IPS-NIHi11 (cell line): ENCODE data around the gene C19orf33.
"Not testable (repeated sequence)": the region's sequence is repeated elsewhere in the genome, so short reads cannot be mapped to it uniquely, and the experiment has no call there.

Source experiments
- DNase-seq: peaks from one replicate; pipeline ENCODE4 v3.0.0; 2012; ENCODE audit warnings: mixed read lengths, low spot score

C19orf33 gene

DNA sequence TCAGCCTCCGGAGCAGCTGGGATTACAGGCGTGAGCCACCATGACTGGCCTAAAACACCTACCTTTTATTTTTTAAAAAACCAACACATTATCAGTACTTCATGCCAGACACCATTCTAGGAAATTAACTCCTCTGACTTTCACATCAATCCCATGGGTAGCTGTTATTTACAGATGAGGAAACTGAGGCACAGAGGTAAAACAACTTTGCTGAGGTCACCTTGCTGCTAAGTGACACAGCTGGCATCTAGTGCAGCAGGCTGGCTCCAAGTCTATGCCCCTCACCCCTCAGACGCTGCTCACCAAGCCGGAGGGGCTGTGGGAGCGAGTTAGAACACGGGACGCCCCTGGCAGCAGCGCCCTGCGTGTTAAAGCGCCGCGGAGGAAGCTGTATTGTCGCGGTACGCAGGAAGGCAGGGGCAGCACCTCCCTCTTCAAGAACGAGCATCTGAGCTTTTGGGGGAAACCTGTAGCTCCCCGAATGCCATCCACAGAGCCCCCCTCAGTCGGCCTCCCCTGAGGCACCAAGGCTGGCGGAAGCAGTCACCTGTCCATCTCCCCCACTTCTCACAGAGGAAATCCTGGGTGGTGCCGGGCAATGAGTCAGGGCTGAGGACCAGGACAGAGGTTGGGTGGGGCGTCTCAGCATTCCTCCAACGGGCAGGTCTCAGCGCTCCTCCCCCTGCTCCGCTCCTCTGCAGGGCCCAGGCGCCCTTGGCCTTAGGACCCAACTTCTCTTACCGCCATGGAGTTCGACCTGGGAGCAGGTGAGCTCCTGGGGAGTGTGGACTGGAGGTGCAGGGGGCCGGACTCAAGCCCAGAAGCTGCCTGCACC lies at the start of gene C19orf33:
Gene C19orf33, plus strand, starts transcription at position 735 of the 835 bp plus-strand sequence. Its CDS starts 11 bp downstream, at position 746.
- peak; percentile 67 for DNase-seq

DNA sequence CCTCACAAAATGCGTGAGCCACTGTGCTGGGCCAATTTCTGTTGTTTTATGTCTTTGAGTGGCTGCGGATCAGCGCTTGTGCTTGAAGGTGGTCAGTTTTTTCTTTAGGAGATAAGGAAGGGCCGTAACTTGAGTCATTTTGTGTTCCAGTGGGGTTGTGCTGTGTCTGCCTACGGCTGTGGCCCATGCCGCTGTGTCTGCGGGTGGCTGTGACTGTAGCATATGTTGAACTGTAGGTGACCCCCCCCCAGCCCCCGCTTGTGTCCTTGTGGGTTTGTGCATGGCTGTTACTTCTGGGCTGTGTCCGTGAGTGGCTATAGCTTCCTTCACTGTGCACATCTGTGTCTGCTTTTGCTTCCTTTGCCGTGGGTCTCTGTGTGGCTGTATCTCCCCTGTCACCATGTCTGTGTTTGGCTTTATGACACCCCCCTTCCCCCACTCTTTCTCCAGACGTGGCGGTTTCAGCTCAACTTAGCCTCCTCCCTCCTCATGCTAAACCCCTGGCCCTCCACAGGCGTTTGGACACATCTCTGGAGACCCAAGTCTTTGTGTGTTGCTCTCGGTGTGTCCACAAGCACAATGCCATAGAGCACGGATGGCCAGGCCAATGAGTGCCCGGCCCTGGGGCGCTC lies 48.6 kb upstream of the C19orf33 start:
- DNase-seq, result no peak

DNA sequence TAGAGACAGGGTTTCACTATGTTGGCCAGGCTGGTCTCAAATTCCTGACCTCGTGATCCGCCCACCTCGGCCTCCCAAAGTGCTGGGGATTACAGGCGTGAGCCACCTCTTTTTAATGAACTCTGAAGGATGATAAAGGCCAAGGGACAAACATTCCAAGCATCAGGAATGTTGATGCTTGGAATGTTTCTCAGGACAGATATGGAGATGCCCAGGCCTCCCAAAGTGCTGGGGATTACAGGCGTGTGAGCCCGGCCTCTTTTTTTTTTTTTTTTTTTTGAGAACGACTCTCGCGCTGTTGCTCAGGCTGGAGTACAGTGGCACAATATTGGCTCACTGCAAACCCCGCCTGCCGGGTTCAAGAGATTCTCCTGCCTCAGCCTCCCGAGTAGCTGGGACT lies 42.1 kb upstream of the C19orf33 start:
- DNase-seq, result not testable (repeated sequence)

- no peak for DNase-seq
Measured at GRCh38 chr19:38262585-38263268, 41.3 kb upstream of the C19orf33 start.

GRCh38 chr19:38263689-38264485 lies 40.2 kb upstream of the C19orf33 start:
- peak; percentile 97 for DNase-seq

GRCh38 chr19:38264486-38265212 lies 39.4 kb upstream of the C19orf33 start, which contains the start of gene SPINT2:
Gene SPINT2 (plus strand): TSS chr19:38264573. CDS start chr19:38264893, 320 bp downstream.
- peak; percentile 89 for DNase-seq

GRCh38 chr19:38265213-38265861 lies 38.7 kb upstream of the C19orf33 start:
- no peak for DNase-seq

- DNase-seq, result no peak
Measured at GRCh38 chr19:38265921-38266429, 38.1 kb upstream of the C19orf33 start.

DNA sequence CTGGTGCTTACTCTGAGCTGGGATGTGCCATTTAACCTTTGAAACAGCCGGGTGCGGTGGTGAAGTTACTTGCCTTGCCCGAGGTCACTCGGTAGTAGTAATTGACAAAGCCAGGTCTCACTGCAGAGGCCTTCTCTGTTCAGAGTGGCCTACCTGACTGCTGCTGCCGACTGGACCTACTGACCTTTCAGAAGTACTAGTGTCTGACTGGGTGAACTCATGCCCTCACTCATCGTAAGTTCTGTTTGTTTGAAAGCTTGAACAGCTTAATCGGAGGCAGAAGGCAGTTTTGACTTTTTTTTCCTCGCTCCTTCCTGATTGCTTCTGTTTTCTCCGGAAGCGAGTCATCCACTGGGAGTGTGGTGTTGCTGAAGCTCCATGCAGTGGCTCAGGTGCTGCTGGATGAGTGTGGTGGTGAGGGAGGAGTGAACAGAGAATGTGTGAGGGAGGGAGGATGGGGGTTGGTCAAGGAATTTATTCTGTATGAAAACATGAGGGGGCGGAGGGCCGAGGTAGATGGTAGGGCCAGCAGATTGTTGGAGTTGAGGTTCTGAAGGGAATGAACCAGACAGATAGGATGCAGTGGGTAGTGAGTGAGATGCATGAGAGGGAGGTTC lies 37.0 kb upstream of the C19orf33 start:
- DNase-seq, result no peak

DNA sequence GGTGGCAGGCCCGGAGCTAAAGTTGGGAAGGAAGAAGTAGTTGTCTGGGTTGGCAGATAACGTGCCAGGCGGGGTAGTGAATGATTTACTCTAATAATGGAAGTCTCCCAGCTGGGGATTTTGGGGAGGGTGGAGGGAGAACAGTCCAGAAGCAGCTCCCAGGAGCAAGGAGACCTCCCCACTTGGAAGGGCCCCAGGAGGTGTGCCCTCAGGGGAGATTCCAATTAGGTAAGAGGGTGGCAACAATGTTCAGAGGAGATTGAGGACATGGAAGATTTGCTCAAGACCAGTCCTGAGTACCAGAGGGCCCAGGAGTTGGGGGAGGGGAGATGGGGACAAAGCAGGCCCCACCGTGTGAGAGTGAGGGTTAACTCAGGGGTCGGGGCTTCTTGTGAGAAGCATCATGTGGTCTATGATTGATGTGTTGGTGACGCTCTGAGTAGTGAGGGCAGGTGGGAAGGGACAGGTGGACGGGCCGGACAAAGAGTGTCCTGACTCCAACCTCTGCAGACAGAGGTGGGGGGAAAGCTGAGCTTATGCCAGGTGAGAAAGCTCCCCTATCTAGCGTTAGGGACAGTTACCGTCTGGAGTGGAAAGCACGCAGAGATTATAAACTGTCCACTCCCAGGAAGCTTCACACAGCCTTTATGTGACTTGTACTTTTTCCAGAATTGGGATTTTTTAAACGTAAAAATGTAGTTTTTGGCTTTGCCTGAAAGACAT lies 36.1 kb upstream of the C19orf33 start:
- DNase-seq, result no peak

- DNase-seq, result no peak
Measured at GRCh38 chr19:38268539-38268938, 35.5 kb upstream of the C19orf33 start.

- no peak for DNase-seq
Measured at GRCh38 chr19:38270587-38271167, 33.4 kb upstream of the C19orf33 start.

GRCh38 chr19:38273499-38273898 lies 30.6 kb upstream of the C19orf33 start:
- no peak for DNase-seq

DNA sequence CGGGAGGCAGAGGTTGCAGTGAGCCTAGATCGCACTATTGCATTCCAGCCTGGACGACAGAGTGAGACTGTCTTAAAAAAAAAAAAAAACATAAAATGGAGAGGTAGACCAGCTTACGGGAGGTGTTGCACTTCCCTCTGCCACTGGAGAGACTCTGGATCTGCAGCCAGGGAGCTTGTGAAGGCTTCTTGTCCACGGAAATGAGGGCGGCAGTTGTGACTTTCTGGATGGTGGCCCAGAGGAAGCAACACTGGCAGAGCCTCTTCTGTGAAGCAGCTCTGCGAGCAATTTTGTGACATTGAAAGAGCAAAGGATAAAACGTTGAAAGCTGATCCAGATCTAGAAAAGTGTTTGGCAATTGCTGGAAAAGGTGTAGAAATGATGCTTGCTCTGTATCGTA lies 29.3 kb upstream of the C19orf33 start:
- DNase-seq, result peak; percentile 4

DNA sequence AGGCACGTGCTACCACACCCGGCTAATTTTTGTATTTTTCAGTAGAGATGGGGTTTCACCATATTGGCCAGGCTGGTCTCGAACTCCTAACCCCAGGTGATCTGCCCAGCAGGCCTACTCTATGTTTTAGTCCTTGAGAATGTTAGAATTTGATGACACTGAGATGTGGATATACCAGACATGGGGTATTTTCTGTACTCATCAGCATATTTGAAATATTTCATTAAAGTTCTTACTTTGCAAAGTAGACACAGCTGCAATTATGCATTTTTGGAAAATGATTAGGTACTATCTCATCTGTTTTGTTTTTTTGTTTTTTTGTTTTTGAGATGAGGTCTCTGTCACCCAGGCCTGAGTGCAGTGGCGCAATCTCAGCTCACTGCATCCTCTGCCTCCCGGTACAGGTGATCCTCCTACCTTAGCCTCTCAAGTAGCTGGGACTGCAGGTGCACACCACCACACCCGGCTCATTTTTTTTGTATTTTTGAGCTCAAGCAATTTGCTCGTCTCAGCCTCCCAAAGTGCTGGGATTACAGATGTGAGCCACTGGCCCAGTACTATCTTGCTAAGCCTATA lies 27.0 kb upstream of the C19orf33 start:
- DNase-seq, result no peak

DNA sequence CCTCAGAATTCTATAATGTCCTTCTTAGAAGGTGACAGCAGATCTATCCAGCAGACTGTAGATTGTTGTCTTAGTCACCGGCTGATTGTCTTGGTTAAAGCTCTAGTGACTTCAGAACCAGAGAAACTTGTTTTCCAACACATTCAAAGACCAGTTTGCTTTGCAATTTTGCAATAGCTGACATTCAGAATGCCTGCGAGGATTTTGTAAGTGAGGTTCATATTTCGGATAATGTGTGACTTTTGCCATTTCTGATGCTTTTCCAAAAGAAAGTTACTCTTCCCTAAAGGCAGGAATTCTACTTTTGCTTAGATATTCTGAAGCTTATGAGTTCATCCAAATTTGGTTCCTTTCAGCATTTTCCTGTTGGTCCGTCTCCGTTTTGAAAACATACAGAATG lies 26.5 kb upstream of the C19orf33 start:
- DNase-seq, result peak; percentile 14

DNA sequence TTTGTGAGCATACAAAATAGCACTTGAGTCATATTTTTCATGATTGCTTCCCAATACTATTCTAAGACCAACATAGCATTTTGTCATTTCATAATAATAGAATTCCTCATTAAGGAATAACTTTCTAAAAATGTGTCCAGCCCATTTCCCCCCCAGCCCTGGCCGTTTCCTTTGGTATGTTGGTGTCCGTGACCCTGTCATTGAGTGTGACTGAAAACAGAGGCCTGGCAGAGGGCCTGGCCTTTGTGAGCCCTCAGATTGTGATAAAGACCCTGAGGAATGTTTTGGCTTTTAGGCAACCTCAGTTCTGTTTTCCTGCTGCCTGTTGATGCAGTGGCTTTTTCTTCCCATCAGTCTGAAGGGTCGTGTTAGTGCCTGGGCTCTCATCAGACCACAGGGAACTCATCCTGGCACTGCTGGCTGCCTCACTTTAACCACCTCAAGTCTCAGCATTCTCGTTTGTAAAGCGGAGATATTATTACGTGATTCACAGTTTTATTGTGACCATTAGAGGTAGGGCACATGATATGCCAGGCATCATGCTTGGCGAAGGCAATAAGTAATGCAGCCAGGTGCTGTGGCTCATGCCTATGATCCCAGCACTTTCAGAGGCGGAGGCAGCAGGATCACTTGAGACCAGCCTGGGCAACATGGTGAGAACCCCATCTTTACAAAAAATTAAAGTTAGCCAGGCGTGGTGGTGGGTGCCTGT lies 25.9 kb upstream of the C19orf33 start:
- DNase-seq, result peak; percentile 18

- DNase-seq, result no peak
Measured at GRCh38 chr19:38278751-38279150, 25.3 kb upstream of the C19orf33 start.
